Omental fat pad (tissue), 4 donors: Measurements from ENCODE around the gene SRRD. TPM values are rescaled to one million over a fixed set of nuclear protein-coding genes. Genes with fewer than 3 reads are reported as not detected.

Experiments
- ATAC-seq: fragments of 150-250 bp; one replicate; pipeline ENCODE4 v1.9.1; 2016; ENCODE audit warnings: mild to moderate bottlenecking, moderate library complexity; ENCODE audit not compliant: low FRiP score
- DNase-seq: peaks from one replicate; pipeline ENCODE4 v3.0.0-alpha.2; 2019; ENCODE audit warnings: low spot score
- total RNA-seq, 4 donors: library from RNA; depleted of rRNA; stranded (reverse); fragments of >200 nt; gene quantifications; one replicate each; pipeline ENCODE4 v1.1.0, GENCODE V29; 2016
- TF ChIP-seq, protein P1 (sequence below), 3 donors: fragments of 450-650 bp; IDR thresholded peaks; one replicate each; pipeline ENCODE4 v1.5.1; 2016 to 2017; ENCODE audit warnings: antibody characterized with exemption in 3 of 3, mild to moderate bottlenecking in 3 of 3, moderate library complexity in 2 of 3

The SRRD gene
- total RNA-seq, 4 donors from 2014 or later: 9.8 to 22.1 (median 13.0) TPM

DNA sequence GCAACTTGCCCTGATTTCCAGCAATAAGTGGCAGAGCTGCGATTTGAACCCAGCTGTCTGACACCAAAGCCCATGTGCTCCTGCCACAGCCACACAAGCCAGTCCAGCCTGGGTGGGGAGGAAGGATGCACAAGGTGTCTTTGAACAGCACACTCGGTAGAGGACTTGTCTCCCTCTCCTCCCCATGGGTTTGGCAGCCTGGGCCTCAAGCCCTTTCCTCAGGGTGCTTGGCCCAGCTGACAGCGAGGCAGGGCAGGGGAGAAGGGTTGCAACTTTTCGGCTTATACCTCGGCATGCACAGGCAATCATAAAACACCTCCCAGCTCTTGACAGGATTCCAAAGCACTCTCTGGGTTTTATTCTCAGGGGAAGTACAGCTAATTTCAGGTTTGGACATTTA, 35.3 kb upstream of the SRRD start:
- ATAC-seq (no peak), DNase-seq (no peak)
- TF ChIP-seq, protein P1, sequence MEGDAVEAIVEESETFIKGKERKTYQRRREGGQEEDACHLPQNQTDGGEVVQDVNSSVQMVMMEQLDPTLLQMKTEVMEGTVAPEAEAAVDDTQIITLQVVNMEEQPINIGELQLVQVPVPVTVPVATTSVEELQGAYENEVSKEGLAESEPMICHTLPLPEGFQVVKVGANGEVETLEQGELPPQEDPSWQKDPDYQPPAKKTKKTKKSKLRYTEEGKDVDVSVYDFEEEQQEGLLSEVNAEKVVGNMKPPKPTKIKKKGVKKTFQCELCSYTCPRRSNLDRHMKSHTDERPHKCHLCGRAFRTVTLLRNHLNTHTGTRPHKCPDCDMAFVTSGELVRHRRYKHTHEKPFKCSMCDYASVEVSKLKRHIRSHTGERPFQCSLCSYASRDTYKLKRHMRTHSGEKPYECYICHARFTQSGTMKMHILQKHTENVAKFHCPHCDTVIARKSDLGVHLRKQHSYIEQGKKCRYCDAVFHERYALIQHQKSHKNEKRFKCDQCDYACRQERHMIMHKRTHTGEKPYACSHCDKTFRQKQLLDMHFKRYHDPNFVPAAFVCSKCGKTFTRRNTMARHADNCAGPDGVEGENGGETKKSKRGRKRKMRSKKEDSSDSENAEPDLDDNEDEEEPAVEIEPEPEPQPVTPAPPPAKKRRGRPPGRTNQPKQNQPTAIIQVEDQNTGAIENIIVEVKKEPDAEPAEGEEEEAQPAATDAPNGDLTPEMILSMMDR (IDR thresholded peaks at IDR 0.05): no peak

DNA sequence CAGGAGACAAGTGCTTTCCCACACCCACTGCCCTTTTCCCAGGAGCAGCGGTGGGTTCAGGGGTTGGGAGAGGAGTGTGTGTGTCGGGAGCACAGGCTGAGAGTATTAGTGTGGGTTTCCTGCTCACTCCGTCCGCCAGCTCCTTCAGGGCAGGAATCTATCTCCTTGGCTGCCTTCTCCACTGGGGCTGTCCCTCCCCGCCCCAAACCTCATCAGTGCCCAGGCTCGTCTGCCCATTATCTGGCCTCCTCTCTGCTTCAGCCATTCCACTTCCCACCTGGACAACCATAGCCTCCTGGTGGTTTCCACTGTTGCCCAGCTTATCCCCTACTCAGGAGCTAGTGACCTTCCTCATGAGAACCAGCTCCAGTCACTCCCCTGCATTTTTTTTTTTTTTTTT, 34.7 kb upstream of the SRRD start:
- no peak for ATAC-seq
- TF ChIP-seq, protein P1 (IDR thresholded peaks at IDR 0.05): no peak
- no peak for DNase-seq

DNA sequence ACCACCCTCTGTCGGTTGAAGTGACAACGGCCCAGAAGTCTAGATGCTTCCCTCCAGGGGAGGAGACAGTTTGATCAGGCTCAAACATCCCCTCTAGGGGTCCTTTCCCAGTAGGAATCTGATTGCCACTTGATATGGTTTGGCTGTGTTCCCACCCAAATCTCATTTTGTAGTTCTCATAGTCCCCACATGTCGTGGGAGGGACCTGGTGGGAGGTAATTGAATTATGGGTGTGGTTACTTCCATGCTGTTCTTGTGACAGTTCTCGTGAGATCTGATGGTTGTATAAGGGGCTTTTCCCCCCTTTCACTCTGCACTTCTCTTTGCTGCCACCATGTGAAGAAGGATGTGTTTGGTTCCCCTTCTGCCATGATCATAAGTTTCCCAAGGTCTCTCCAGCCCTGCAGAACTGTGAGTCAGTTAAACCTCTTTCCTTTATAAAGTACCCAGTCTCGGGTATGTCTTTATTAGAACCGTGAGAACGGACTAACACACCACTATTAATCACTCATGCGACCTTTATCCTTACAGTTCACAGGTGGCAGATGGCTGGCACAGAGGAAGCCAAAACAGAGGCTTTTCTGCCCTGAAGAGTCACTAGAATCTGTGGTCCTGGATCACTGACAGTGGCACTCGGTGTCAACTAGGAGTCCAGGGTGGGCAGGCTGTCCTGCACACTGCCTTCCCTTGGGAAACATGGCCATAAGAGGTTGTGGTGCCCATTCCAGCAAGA, 33.1 kb upstream of the SRRD start:
- ATAC-seq: no peak
- TF ChIP-seq, protein P1 (IDR thresholded peaks at IDR 0.05): no peak
- no peak for DNase-seq

DNA sequence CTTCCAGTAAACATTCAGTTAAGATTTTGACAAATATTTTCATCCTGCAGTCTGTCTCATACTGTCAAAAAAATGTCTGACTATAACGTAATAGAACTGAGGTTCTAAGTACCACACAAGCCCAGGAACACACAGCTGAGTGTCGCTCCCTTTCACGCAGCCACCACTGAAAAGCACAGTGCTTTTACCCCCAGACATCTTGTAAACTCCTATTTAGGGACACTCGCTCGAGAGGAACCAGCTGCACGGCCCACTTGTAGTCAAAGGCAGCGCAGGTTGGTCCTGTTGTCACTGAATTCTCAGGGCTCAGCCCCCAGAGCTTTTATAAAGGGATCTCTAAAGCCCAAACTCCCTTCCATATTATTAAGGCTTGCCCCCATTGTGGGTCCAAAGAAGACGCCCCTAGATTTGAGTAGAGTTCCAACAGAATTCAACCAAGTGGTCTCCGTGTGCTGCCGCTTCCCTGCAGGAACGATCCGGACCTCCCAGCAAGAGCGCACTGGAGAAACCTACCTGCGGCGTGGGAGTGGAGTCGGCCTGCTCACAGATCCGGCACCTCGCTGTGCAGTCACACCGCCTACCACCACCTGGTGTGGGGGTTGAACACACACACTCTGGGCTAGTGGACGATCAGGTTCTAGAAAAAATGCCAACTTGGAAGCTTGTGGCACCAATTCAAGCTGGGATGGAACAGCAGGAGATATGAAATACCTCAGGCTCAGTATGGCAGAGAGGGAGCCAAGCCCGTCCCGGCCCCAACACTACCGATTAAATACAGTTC, 31.3 kb upstream of the SRRD start:
- TF ChIP-seq, protein P1 (IDR thresholded peaks at IDR 0.05): no peak
- ATAC-seq (no peak), DNase-seq (no peak)

DNA sequence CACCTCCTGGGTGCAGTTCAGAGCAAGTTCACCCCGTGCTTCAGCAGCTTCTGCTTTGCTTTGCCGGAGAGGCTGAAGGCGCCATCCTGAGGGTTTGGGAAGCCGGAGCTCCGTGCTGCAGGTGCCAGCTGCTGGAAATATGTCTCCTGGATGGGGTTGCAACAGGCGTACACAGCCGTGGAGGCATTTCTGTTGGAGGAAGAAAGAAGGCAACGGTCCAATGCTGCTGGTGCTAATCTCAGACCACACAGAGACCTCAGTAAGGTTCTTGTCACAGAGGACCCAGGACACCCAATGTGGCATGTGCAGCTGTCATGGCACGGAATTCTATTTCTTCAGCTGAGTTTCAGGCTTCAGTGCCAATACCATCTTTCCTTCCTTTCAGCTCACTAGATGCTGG, 30.5 kb upstream of the SRRD start:
- ATAC-seq: no peak
- TF ChIP-seq, protein P1 (IDR thresholded peaks at IDR 0.05): no peak

DNA sequence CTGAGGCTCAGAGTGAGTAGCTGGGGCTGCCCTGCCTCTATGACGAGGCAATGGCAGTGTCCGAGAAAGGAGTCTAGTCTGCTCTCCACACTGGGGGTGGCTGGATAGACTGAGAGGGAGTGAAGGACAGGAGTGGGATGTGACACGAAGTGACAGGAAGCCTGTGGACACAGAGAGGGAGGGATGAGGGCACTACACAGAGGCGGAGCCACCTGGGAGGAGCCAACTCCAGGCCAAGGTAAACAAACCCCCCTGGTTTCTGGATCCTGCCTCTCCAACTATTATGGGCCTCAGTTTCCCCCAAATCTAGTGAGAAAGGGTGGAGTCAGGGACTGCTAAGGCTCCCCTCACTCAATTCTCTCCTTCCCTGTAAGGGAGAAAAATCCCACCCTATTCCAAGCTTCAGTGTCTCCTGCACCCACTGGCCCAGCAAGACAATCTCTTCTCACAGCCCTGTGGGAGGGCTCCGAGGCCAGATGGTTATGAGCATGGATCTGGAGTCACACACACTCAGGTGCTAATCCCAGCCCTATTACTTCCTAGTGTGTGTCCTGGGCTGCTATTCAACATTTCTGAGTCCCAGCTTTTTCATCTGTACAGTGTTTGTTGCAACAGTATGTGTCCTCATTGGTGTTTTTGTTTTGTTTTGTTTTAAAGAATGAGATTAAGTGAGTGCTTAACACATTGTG, 29.7 kb upstream of the SRRD start:
- no peak for DNase-seq
- ATAC-seq: no peak
- TF ChIP-seq, protein P1 (IDR thresholded peaks at IDR 0.05): no peak

More for the DNA sequence above, 30.5 kb upstream of the SRRD start:
- no peak for DNase-seq
